Keratinocyte (primary cell): ENCODE results near the gene HECTD4.

Experiments
- EZH2 ChIP-seq: IDR thresholded peaks from one replicate; pipeline ENCODE4 v1.6.1; 2012; ENCODE audit warnings: inconsistent platforms, mild to moderate bottlenecking, low read length, moderate library complexity
- TF ChIP-seq, protein P1 (sequence below), 3 experiments: IDR thresholded peaks in 1 of 3; conservative IDR thresholded peaks in 1 of 3; optimal IDR thresholded peaks in 1 of 3; 2 replicates in 2 of 3; 3 replicates in 1 of 3; pipeline versions ENCODE3 to v1.5.1; 2011; ENCODE audit warnings: low read length in 3 of 3, mild to moderate bottlenecking in 3 of 3, moderate library complexity in 2 of 3, control low read depth in 1 of 3, inconsistent platforms in 1 of 3; ENCODE audit not compliant: insufficient read depth in 2 of 3; ENCODE audit errors: extremely low read depth in 1 of 3

DNA sequence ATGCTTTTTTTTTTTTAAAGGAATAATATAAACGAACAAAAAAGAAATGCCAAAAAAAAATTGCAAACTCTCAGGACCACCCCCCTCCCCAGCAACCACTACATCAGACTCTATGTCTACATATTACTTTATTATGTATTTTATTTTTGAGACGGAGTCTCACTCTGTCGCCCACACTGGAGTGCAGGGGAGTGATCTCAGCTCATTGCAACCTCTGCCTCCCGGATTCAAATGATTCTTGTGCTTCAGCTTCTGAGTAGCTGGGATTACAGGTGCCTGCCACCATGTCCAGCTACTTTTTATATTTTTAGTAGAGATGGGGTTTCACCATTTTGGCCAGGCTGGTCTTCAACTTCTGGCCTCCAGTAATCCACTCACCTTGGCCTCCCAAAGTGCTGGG is 22.9 kb downstream of the HECTD4 start:
- TF ChIP-seq, protein P1, sequence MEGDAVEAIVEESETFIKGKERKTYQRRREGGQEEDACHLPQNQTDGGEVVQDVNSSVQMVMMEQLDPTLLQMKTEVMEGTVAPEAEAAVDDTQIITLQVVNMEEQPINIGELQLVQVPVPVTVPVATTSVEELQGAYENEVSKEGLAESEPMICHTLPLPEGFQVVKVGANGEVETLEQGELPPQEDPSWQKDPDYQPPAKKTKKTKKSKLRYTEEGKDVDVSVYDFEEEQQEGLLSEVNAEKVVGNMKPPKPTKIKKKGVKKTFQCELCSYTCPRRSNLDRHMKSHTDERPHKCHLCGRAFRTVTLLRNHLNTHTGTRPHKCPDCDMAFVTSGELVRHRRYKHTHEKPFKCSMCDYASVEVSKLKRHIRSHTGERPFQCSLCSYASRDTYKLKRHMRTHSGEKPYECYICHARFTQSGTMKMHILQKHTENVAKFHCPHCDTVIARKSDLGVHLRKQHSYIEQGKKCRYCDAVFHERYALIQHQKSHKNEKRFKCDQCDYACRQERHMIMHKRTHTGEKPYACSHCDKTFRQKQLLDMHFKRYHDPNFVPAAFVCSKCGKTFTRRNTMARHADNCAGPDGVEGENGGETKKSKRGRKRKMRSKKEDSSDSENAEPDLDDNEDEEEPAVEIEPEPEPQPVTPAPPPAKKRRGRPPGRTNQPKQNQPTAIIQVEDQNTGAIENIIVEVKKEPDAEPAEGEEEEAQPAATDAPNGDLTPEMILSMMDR (optimal IDR thresholded peaks at IDR 0.05 in 1 of 3, IDR thresholded peaks at IDR 0.05 in 1 of 3, conservative IDR thresholded peaks at IDR 0.05 in 1 of 3; ENCODE audit: extremely low read depth in 1 of 3, insufficient read depth in 2 of 3, low read length in 3 of 3), result no peak
- no peak for TF ChIP-seq EZH2
